ENCODE results near the gene CCNY.

DNA sequence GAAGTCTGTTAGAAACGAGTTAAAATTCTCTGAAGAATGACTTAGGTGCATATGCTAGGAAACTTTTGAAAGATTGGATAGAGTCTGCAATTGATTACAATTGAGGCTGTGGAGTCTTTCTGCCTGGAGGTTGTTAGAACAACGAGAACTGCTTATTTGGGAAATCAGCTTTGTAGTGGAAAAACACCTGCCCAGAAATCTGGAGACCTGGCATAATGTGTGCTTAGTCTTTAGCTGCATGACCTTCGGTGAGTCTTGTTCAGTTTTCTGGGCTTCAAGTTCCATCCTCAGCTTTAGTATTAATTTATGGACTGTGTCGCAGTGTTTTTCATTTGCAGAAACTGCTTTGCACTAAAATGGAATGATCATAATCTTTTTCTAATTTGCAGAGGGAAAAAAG, 31.7 kb downstream of the CCNY start:
- TF ChIP-seq EZH2 (IDR thresholded peaks at IDR 0.05) = no peak
- no peak for TF ChIP-seq POLR2AphosphoS5 (IDR thresholded peaks at IDR 0.05; ENCODE audit: borderline replicate concordance, low read depth, low read length)
